Spleen (tissue), 7 donors: Measurements from ENCODE around the gene MMAB.

ENCODE experiments used
- POLR2A ChIP-seq, 3 donors: fragments of 450-650 bp; IDR thresholded peaks; one replicate each; pipeline ENCODE4 v1.5.1; 2017; ENCODE audit warnings: antibody characterized with exemption in 3 of 3, mild to moderate bottlenecking in 1 of 3
- POLR2AphosphoS5 ChIP-seq, 3 donors: sonication (generic); formaldehyde crosslinking; IDR thresholded peaks; one replicate each; pipeline ENCODE4 v1.5.1; 2017; ENCODE audit warnings: antibody characterized with exemption in 3 of 3
- TF ChIP-seq, protein P1 (sequence below), 11 experiments: fragments of 200-600 bp in 7 of 11; fragments of 450-650 bp in 4 of 11; sonication (generic) in 4 of 11; IDR thresholded peaks in 8 of 11; conservative IDR thresholded peaks in 3 of 11; 1 replicate in 7 of 11; 2 replicates in 4 of 11; pipeline versions ENCODE4 v1.4.0 to v1.8.0; 2016 to 2021; ENCODE audit warnings: antibody characterized with exemption in 11 of 11, inconsistent platforms in 4 of 11, mild to moderate bottlenecking in 1 of 11
- donor health status: DM: no; HTN: no; CAD: no; lungs with moderate emphysema.
- donor health status: DM: no; HTN: no; CAD: no.
- donor health status: DM: no; HTN: no; CAD: no.

DNA sequence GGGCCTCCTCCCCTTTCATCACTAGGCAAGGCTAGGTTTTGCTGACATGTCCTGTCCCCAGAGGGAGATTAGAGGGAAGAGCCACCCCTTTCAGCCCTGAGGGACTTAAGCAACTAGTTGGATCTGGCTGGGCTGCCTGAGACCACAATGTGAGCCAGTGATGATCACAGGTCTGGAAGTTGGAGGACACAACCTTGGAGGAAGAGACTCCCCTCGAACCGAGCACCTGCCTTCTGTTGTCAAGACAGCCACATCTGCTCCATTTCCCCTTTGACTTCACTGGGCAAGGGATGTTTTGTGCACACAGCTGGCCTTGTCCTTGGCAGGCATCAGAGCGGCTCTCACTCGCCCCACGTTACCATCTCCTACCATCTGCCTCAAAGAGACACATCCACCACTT, 31.7 kb upstream of the MMAB start:
- TF ChIP-seq, protein P1, sequence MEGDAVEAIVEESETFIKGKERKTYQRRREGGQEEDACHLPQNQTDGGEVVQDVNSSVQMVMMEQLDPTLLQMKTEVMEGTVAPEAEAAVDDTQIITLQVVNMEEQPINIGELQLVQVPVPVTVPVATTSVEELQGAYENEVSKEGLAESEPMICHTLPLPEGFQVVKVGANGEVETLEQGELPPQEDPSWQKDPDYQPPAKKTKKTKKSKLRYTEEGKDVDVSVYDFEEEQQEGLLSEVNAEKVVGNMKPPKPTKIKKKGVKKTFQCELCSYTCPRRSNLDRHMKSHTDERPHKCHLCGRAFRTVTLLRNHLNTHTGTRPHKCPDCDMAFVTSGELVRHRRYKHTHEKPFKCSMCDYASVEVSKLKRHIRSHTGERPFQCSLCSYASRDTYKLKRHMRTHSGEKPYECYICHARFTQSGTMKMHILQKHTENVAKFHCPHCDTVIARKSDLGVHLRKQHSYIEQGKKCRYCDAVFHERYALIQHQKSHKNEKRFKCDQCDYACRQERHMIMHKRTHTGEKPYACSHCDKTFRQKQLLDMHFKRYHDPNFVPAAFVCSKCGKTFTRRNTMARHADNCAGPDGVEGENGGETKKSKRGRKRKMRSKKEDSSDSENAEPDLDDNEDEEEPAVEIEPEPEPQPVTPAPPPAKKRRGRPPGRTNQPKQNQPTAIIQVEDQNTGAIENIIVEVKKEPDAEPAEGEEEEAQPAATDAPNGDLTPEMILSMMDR (IDR thresholded peaks at IDR 0.05 in 8 of 11, conservative IDR thresholded peaks at IDR 0.05 in 3 of 11): no peak
- TF ChIP-seq POLR2AphosphoS5 (IDR thresholded peaks at IDR 0.05) (no peak), POLR2A (IDR thresholded peaks at IDR 0.05) (no peak)
